Neutrophil (primary cell): ENCODE results near the gene MS4A18.
"Not testable (repeated sequence)": the region's sequence is repeated elsewhere in the genome, so short reads cannot be mapped to it uniquely, and the experiment has no call there.

Experiments used
- H3K27ac ChIP-seq: fragments of 200-600 bp; sonication (generic); 2 replicates; pipeline ENCODE4 v1.5.1; 2016; ENCODE audit warnings: mild to moderate bottlenecking, moderate library complexity
- H3K27me3 ChIP-seq: fragments of 200-600 bp; sonication (generic); 2 replicates; pipeline ENCODE4 v1.6.0; 2016; ENCODE audit warnings: mild to moderate bottlenecking
- H3K36me3 ChIP-seq: fragments of 200-600 bp; sonication (generic); 2 replicates; pipeline ENCODE4 v1.5.1; 2017
- H3K4me1 ChIP-seq, 2 experiments: fragments of 200-600 bp in 1 of 2; sonication (generic) in 1 of 2; 1 replicate in 1 of 2; 2 replicates in 1 of 2; pipeline versions ENCODE4 v1.5.1 to v1.6.1; 2013 to 2016; ENCODE audit warnings: low read depth in 1 of 2, low read length in 1 of 2, mild to moderate bottlenecking in 1 of 2, moderate library complexity in 1 of 2; ENCODE audit not compliant: control insufficient read depth in 1 of 2, insufficient read depth in 1 of 2
- H3K4me3 ChIP-seq, 2 experiments: fragments of 200-600 bp in 1 of 2; sonication (generic) in 1 of 2; 1 replicate in 1 of 2; 2 replicates in 1 of 2; pipeline ENCODE4 v1.5.1; 2013 to 2016; ENCODE audit warnings: low read depth in 1 of 2, low read length in 1 of 2, mild to moderate bottlenecking in 1 of 2, moderate library complexity in 1 of 2
- H3K9me3 ChIP-seq: fragments of 200-600 bp; sonication (generic); 2 replicates; pipeline ENCODE4 v1.5.1; 2016
- TF ChIP-seq, protein P1 (sequence below): fragments of 200-600 bp; sonication (generic); IDR thresholded peaks from 2 replicates; pipeline ENCODE4 v1.5.1; 2016; ENCODE audit warnings: antibody characterized with exemption

MS4A18 gene

DNA sequence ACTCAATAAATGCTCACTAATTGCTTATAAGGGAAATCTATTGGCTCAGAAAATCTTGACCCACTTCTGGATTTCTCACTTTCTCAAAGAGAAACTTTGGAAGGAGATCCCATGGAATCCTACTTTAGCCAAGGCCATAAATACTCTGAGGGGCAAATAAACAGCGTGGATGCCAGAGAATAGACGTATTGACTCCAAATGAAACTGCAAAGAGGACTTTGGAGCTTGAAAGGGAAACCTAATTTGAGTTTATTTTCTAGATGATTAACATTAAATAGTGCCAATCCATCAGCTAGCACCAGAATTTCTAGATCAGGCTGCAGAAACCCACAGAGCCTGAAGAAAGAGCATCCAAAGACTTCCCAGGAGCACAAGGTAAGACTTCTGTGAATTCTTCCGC is at the start of gene MS4A18:
MS4A18 (plus strand) TSS at position 301 of the 400 bp plus-strand sequence.
- no peaks in the 10 kb centered on the region for H3K9me3 ChIP-seq
- TF ChIP-seq, protein P1, sequence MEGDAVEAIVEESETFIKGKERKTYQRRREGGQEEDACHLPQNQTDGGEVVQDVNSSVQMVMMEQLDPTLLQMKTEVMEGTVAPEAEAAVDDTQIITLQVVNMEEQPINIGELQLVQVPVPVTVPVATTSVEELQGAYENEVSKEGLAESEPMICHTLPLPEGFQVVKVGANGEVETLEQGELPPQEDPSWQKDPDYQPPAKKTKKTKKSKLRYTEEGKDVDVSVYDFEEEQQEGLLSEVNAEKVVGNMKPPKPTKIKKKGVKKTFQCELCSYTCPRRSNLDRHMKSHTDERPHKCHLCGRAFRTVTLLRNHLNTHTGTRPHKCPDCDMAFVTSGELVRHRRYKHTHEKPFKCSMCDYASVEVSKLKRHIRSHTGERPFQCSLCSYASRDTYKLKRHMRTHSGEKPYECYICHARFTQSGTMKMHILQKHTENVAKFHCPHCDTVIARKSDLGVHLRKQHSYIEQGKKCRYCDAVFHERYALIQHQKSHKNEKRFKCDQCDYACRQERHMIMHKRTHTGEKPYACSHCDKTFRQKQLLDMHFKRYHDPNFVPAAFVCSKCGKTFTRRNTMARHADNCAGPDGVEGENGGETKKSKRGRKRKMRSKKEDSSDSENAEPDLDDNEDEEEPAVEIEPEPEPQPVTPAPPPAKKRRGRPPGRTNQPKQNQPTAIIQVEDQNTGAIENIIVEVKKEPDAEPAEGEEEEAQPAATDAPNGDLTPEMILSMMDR = no peak
- no peaks in the 10 kb centered on the region for H3K4me1 ChIP-seq
- no peak within 1 kb of the TSS for H3K27ac ChIP-seq
- no peak within 1 kb of the TSS for H3K4me3 ChIP-seq
- peaks cover 23% of the 10 kb centered on the region for H3K27me3 ChIP-seq
- no peaks in the 10 kb centered on the region for H3K36me3 ChIP-seq

DNA sequence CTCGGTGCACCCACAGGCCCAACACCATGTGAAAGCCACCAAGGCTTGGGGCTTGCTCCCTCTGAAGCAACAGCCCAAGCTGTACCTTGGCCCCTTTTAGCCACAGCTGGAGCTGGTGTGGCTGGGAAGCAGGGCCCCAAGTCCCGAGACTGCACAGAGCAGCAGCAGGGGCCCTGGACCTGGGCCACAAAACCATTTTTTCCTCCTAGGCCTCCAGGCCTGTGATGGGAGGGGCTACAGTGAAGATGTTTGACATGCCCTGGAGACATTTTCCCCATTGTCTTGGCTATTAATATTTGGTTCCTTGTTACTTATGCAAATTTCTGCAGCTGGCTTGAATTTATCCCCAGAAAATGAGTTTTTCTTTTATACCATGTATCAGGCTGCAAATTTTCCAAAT is 46.3 kb upstream of the MS4A18 start:
- not testable (repeated sequence) for H3K4me1 ChIP-seq, H3K4me3 ChIP-seq, H3K27ac ChIP-seq, H3K36me3 ChIP-seq, H3K27me3 ChIP-seq, H3K9me3 ChIP-seq

DNA sequence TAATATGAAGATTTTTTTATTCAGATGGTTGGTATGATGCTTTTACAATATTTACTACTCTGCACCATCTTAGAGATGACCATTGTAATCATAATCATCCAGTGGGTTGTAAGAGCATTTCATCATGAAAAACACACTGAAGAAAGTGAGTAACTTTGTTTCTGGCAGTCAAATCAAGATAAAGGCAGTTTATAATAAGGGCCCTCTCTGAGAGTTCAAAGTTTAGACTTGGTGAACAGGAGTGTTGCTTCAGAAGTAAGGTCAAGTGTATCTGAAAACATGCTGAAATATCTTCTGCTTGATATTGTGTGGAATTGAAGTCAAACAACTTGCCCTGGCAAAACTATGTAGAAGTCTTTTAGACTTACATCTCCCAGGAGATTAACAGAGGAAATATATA is 44.6 kb upstream of the MS4A18 start:
- TF ChIP-seq, protein P1 = no peak

DNA sequence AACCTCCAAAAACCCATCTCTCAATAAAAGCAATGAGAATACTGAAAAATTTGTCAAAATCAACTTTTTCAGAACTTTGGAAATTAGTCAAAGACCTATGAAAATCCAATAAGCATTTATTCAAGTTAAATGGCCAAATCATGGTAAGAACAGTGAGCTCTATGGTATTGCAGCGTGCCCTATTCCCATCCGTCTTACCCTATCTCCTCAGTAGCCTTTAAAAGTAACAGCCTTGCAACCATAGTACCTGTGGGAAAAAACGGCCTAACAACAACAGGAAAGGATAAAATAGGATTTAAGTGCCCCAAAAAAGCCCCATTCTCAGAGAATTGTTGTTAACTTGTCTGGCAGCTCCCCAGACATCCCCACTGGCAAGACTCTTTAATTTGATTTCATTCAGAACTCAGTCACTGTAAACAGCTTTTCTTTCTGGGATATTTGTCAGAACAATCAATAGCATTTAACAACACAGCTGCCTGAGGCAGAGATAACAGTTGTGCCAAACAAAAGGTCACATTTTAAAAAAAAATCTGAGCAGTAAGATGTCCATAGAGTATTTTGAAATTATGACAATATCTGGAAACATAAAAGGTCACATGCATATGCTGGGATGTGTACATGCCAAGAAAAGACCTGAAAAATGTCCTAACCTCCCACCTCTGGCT is 43.9 kb upstream of the MS4A18 start:
- Histone ChIP-seq H3K27me3 (no peaks in the 10 kb centered on the region), H3K4me3 (no peak overlapping the region), H3K9me3 (peaks cover 7% of the 10 kb centered on the region), H3K36me3 (no peaks in the 10 kb centered on the region), H3K4me1 (no peaks in the 10 kb centered on the region), H3K27ac (no peak overlapping the region)
- TF ChIP-seq, protein P1 = no peak

More for the DNA sequence above, 44.6 kb upstream of the MS4A18 start:
- H3K36me3 ChIP-seq = no peaks in the 10 kb centered on the region
- H3K27me3 ChIP-seq = no peaks in the 10 kb centered on the region
- H3K4me3 ChIP-seq = no peak overlapping the region
- H3K4me1 ChIP-seq = no peaks in the 10 kb centered on the region
- H3K9me3 ChIP-seq = peaks cover 7% of the 10 kb centered on the region
- H3K27ac ChIP-seq = no peak overlapping the region

DNA sequence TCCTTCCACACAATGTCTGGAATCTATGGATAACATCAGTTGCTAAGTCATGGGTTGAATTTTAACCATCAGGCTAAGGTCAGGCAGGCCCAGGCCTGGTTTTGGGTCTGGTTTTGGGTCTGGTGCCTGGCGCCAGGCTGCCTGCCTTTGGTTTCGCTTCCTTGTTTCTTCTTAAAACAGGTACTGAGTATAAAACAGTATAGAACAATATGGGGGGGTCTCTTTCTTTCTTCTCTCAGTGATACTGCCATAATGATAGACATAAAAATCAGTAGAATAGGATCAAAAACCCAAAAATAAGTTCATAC is 40.0 kb upstream of the MS4A18 start:
- not testable (repeated sequence) for H3K9me3 ChIP-seq, H3K4me3 ChIP-seq, H3K4me1 ChIP-seq, H3K27me3 ChIP-seq, H3K36me3 ChIP-seq, H3K27ac ChIP-seq

DNA sequence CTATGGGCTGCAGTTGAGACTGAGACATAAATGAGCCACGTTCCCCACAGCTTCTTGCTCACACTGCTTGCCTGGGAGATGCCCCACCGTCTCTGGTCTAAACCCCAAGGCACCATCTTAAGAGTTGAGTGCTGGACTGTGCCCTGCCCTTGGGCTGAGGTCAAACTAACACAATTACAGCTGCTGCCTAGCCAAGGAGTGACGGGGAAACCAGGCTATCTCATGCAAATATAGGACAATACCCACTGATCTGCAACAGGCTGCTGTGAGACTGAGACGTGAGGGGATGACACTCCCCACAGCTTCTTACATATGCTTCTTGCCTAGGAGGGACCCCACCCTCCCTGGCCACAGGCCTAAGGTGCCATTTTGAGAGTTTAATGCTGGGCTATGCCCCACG is 32.9 kb upstream of the MS4A18 start:
- H3K27ac ChIP-seq = no peak overlapping the region
- H3K4me3 ChIP-seq = no peak overlapping the region
- TF ChIP-seq, protein P1 = no peak
- H3K27me3 ChIP-seq = no peaks in the 10 kb centered on the region
- no peaks in the 10 kb centered on the region for H3K4me1 ChIP-seq
- H3K9me3 ChIP-seq = no peaks in the 10 kb centered on the region
- H3K36me3 ChIP-seq = no peaks in the 10 kb centered on the region

DNA sequence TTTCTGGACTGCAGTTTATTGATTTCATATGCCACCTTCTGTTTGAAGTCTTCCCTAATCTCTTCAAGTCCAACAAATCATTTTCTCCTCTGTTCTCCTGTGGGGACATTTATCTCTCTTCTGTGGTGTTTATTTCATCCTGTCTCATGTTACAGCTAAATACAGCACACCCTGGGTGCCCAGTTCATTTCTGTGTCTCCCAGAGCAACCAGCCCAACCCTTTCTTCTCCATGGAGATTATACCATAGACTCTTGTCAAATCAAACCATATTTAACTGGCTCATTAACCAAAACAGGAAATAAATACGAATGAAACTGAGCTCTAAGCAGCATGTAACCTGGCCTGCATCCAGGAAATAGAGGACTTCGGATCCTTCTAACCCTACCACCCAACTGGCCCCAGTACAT is 25.2 kb upstream of the MS4A18 start, which contains the start of gene MS4A8:
MS4A8 (plus strand) TSS at position 329 of the 408 bp plus-strand sequence. CDS start 1,249 bp downstream, outside the sequence.
- no peak within 1 kb of the TSS for H3K27ac ChIP-seq
- no peaks in the 10 kb centered on the region for H3K9me3 ChIP-seq
- no peaks in the 10 kb centered on the region for H3K36me3 ChIP-seq
- no peak within 1 kb of the TSS for H3K4me3 ChIP-seq
- TF ChIP-seq, protein P1 = no peak
- H3K27me3 ChIP-seq = no peaks in the 10 kb centered on the region
- H3K4me1 ChIP-seq = no peaks in the 10 kb centered on the region
